GM21390 (cell line): Measurements from ENCODE around the gene DDX10.
"Not testable (repeated sequence)": the region's sequence is repeated elsewhere in the genome, so short reads cannot be mapped to it uniquely, and the experiment has no call there.

Experiments
- ATAC-seq: cut with Tn5 transposase; IDR thresholded peaks from one replicate; pipeline ENCODE4 v1.9.1; 2021; ENCODE audit not compliant: unreplicated experiment

Gene DDX10

DNA sequence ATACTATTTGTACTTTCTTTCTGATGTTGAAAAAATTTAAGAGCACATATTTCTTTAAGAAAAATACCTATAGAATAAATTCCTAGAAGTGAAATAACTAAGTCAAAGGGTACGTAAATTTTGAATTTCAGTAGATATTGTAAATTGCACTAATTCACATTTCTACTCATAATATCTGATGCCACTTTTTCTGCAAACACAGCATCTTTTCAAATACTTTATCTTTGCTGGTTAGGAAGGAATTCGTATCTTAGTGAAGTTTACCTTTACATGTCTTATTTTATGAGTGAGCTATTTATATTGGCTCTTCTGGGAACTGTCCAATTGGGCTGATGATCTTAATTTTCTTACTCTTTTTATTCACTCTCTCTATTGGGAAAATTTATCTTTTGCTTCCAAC is 148.2 kb downstream of the DDX10 start:
- no peak for ATAC-seq

DNA sequence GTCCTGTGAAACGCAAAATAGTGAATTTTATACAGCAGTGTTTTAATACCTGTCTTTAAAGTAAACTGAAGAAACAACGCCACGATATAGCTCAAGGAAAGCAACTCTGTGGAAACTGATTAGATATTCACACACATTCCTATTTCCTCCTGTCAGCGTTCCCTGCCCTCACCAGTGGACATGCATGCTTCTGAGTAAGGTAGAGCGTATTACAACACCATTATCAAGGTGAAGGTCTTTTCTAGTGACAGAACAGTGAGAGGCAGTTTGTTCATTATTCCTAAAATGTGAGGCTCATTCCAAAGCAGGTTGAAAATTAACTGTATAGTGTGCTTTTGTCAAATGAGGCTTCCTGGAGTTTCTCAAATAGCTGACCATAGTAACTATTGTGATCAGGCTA is 153.1 kb downstream of the DDX10 start:
- ATAC-seq: no peak

DNA sequence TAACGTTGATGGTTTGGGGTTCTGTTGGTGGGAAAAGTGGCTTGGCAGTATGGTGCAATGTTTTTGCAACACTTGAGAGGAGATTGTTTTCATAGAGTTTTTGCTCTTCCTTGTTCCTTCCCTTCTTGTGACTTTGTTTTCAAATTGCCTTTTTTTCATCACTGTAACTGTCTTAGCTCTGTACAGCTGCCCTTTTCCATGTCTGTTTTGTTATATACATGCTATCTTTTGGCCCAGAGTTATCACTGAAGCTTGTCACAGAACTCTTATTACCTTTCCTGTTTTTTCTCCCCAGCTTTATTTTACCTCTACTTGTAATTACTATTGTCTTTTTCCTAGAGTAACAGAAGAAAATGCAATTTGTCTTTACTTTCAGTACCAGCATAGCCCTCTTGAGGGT is 154.1 kb downstream of the DDX10 start:
- ATAC-seq: no peak

DNA sequence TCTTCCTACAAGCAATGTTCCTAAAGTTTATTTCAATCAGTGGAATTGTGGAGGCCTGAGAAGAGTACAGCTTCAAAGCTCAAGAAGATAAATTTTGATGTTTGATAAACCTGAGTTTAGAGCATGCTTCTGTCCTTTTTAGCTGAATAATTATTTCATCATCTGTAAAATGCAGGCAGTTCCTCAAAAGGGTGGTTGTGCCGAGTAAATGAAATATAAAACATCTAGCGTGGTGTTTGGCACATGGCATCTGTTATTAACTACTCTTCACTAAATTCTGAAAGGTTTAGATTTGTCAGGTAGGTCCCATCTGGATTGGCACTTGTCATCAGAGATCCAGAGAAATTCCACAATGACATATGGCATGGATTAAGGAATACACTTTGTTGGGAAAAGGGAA is 155.1 kb downstream of the DDX10 start:
- ATAC-seq: no peak

DNA sequence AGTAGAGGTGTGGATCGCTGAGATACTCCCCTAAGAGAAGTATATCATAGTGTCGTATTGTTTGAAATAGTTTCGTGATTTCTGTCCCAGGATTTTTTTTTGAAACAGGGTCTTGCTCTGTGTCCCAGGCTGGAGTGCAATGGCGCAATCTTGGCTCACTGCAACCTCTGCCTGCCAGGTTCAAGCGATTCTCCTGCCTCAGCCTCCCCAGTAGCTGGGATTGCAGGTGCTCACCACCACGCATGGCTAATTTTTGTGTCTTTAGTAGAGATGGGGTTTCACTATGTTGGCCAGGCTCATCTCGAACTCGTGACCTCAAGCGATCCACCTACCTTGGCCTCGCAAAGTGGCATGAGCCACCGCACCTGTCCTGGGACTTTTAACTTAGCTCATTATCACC is 159.1 kb downstream of the DDX10 start:
- ATAC-seq: not testable (repeated sequence)

DNA sequence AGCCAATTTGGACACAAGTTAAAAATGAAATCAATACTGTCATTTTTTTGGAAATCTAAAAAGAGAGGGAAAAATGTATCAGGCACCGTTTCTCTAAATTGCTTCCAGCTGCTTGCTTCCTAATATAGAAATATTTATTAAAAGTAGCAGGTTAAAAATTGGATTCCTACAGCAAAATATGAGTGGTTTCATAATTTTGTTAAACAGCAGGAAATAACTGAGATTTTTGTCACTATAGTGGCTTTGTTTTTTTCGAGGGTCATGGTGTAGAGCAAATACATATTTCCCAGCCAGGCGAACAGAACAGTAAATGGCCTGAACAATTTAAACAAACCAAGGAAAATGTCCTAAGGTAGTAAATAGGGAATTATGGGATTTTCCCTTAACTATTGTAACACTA is 159.7 kb downstream of the DDX10 start:
- no peak for ATAC-seq

DNA sequence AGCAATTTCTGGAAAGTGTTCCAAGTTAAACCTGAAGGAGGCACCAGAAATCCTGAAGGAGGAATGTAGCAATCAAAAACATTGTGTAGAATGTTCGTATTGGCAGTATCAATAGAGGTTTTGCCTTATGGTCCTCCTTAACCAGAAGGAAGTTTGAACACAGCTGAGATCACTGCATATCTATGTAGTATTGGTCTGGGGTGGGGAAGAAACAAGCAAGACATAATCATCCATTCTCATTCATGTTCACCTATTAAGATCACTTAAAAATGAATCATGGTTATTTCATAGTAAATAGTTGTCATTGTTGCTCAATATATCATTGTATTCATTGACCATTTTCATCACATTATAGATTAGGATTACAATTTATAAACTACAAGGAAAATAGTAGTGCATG is 160.5 kb downstream of the DDX10 start:
- ATAC-seq: no peak

DNA sequence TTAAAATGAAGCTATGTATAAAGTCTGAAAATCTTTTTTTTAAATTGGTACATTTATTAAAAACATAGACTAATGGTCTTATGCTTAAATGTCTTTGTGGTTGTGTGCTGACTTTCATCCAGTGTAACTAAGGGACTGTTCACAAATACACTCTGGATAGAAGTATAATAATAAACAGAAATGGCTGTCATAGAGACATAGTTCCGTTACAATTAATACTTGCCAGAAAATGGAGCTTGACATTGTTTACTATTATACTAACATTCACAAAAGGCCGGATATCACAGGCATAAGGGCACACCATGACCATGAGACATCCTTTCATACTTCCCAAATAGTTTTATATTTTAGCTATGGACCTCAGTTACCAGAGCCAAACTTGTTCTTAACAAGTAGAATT is 161.3 kb downstream of the DDX10 start:
- ATAC-seq: no peak

DNA sequence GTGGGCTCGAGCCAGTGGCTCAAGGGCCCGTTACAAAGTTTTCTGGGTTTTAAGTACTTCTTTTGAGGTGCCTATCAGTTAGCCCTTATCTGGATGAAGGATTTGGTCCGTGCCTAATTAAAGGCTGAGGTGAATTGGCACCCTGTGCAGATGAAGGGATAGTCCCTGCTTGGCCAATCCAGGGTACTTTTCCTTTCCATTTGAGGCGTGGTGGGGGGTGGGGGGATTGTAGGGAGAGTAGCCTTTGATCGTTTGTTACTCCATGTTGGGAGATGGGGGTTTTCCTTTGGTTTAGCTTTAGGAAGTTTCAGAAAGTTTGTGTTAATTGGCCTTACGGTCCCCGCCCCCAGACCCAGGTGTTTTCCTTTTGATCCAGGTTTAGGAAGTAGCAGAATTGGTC is 170.8 kb downstream of the DDX10 start:
- ATAC-seq: no peak

DNA sequence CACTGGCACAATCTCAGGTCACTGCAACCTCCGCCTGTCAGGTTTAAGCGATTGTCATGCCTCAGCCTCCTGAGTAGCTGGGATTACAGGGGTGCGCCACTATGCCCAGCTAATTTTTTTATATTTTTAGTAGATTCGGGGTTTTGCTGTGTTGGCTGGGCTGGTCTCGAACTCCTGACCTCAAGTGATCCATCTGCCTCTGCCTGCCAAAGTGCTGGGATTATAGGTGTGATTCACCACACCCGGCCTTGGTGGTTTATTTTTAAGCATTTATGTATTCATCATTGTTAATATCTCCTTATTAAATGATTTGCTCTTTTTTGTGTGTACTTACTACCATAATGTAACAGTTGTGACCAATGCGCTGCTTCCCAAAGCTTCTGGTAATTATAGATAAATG is 171.7 kb downstream of the DDX10 start:
- ATAC-seq: no peak

DNA sequence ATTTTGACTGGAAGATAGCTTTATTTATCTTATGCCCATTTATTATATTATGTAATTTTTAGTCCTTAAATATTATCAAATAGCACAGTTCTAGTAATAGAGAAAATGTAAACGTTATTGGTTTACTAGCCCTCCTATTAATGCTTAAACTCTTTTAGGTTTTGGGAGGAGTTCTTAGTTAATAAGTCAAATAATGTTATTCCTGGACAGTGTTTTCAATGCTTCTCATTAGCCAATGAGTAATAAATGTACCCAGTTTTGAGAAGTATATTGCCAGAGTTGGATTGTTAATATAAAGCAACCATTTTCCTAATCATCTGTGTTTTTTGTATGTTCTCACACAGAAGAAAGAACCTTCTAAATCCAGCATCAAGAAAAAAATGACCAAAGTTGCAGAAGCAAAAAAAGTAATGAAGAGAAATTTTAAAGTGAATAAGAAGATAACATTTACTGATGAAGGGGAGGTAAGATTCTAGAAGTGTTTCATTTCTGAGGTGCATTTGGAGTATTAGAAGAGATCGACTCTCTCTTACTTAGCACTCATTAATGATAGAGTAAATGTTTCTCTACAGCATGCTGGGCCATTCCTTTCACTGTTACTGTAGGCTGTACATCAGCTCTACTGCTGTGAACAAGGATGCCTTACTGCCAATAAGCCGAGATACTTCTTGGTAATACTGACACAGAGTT is 173.4 kb downstream of the DDX10 start:
- no peak for ATAC-seq

DNA sequence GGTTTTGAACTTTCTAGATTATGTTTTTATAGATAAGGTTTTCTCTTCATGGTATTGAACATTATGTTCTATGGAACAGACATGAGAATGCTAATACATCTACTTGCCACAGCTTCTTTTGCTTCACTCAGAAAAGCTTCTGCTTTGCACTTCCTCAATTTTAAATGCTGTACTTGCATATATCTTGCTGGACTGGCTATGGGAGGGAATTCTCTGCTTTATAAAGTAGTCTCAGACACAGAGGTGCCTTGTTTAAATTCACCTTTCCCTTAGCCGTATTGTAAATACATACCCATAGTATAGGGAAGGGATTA is 173.9 kb downstream of the DDX10 start:
- no peak for ATAC-seq

DNA sequence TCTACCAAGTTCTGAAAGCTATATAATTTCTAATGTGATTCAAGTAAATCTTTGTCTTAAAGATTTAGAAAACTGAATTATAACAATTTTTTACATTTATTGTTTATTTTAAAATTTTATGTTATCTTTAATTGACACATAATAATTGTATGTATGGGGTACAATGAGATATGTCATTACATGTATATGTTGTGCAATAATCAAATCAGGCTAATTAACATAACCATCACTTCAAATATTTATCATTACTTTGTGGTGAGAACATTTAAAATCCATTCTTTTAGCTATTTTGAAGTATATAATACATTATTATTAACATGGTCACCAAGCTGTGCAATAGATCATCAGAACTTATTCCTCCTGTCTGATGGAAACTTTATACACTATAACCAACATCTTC is 181.1 kb downstream of the DDX10 start:
- no peak for ATAC-seq

DNA sequence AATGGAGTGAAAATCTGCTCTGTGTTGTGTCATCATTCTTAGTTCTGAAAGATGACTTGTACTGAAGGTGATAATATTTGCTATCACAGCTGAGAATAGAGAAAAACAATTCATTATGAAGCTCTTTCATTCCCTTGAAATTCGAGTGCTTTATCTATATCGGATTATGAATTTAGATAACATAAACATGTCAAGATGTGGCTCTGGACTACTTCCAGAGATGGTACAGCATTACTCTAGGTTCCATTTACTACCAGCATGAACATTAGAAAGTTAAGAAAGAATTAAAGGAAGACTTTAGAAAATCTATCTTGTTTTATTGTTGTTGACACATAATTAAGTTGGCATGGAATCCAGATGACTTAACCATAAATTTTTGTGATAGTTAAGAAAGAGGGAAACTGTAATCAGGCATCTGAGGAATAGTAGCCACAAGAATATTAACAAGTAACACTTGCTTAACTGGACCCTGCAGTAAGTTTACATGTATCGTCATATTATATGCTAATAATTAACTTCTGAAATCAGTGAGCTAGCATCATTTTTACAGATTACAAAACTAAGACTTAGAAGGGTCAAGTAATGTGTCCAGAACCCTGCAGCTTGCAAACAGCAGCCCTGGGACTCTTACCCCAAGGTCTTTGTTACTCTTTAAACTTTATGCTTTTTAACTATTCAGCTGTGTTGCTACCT is 182.6 kb downstream of the DDX10 start:
- ATAC-seq: no peak

DNA sequence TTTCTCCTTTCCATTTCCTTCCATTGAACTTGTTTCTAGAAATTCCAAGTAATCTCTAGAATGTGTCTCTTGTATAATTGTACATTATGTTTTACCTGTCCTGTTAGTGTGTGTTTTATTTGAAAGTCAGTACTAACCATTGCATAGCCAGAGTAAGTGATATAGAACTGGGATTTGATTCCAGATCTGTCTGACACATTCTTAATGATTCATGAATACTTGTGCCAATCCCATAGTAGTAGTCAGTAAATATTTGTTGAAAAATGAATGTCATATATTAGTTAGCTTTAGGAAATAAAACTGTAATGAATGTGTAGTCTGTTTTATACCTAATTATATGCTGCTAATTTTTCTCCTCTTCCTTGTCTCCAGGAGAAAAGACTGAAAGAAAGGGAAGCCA is 186.9 kb downstream of the DDX10 start:
- no peak for ATAC-seq

DNA sequence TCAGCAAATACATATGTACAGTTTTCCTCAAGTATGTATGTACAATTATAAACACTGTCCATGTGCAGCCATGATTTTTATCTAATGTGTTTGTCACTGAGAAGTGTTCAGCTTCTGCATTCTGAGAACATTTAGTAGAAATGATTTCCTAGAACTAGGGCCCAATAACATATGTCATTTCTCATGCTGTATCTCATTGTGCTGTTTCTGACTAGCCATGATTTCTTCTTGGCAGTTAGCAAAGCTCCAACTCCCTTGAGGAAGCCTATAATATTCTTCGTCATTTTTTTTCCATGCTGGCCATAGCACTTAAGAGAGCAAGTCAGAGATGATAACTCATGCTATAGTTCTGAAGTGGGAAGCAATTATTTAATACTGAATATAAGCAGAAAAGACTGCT is 187.8 kb downstream of the DDX10 start:
- ATAC-seq: no peak

DNA sequence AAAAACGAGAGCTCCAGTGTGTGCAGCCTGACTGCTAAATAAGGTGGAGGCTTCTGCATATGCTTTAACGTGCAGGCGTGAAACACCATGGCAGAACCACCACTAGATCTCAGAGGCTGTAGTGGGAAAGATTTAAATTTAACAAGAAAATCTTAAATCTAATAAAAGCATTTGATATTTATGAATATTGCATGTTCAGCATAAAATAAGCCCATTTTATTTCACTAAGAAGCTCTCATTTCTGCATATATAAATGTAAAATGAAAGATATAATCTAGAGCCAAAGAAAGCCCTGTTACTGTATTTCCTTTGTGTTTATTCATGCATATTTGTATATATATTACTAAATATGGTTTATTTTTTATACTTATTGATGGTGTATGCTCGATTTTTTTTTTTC is 188.3 kb downstream of the DDX10 start:
- ATAC-seq: no peak

DNA sequence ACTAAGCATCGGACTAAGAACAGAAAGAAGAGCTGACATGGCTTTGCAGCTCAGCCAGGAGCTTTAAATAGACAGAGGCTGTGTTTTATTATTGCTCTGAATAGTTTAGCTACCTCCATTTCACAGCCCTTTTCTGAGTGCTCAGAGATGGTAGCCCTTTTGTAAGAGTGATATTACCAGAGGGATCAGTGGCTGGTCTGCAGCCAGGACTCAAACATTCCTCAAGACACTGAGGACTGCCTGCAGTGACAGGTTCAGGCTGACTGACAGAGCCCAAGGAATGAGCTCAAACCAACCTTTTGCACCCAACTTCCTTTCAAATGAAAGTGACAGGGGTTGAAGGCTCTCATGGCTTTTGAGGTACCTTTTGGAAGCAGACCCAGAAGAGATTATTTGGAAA is 189.0 kb downstream of the DDX10 start:
- peak; percentile 57 for ATAC-seq

DNA sequence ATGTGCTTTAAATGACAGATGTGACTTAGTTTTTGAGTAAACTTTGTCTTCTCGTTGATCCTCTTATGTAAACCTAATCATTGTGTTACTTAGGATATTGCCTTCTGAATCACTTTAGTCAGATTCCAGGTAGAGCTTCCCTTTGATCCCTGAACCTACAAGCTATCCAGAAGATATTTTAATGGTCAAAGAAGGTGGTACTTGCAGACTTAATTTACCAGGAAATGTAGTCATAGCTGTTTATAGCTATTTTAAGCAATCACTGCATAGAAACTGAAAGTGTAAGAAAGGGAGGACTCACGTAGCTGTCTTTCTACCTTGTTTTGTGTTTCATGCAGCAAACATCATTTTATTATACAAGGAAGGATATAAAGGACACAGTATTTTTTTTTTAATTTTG is 189.5 kb downstream of the DDX10 start:
- peak; percentile 95 for ATAC-seq

DNA sequence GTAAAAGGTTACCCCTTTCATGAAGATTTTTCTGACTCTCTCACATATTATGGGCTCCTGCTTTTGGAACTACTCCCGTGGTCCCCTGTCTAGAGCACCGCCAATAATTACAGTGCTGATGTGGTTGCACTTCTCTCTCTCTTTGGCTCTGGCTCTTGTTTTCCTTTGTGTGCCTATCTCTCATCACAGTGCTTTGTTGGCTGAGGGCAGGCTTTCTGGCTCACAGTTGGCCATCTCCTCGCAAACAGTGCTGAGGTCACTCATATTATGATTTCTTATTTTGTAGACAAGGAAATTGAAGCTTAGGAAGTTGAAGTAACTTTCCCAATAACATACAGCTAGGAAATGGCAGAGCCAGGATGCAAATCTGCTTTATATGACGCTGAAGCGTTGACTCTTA is 192.5 kb downstream of the DDX10 start:
- ATAC-seq: no peak

DNA sequence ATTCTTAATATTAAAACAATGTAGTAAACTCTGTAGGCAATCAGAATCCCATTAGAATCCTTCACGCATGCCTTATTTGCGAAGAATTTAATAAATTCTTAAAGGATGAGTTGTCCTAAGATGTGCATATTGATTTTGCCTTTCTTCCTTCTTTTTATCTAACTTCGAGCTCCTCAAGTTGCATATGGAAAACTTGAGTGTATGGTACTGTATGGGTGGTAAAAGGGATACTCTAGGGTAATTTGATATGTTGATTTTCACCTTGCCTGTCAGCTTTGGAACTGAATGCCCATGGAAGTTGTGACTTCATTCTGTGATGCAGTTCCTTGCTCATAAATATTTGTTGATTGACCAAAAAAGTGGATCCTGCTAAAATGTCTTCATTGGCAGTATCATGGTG is 193.8 kb downstream of the DDX10 start:
- ATAC-seq: no peak

DNA sequence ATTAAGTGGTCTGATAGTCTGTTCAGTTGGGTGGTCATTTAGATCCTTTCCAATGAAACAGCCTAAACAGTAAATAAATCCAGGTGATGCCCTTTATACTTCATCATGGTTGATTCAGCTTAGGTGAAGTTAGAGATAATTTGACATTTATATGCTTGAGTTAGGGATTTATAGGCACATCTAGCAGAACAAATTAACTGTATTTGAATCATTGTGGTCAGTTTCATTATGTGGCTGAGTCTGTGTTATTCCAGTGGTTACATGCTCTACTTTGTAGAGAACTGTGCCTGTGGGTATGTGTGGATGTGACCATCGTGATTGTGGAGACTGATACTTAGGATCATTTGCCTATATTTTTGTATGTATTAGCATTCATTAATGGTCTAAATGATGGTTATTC is 194.6 kb downstream of the DDX10 start:
- ATAC-seq: no peak

DNA sequence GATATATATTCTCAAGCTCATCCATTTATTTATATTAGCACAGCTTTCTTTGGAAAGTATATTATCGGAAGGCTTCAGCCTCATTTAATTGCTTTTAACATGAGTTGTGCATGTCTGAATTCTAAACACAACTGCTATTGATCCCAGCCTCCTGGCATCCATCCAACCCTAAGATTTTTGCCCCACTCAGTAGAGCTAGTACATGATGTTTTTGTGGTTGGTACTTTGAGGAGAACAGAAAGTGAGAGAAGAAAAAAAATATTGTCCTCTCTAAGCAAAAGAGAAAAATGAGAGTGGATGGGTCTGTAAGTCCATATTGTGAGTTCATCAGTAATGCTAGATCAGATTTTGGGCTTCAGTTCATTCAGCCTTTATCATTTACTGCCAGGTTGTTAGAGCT is 198.7 kb downstream of the DDX10 start:
- peak; percentile 67 for ATAC-seq
